Measurements from ENCODE around the gene OLFM1. TPM values are rescaled to one million over a fixed set of nuclear protein-coding genes. Genes with fewer than 3 reads are reported as not detected.

The OLFM1 gene
- total RNA-seq, 1 experiment from 2014 or later: 3.5 TPM

GRCh38 chr9:135131488-135131887 lies 44.0 kb downstream of the OLFM1 start:
- ChIA-PET RAD21 (ENCODE audit: low non-redundant PET in 1 of 2, low total read pairs in 2 of 2, uncharacterized antibody in 2 of 2, unreplicated experiment in 2 of 2) (no interaction called here), POLR2A (no interaction called here), CTCF (no interaction called here)
- H3K9me3 ChIP-seq (ENCODE audit: control insufficient read depth in 1 of 2, insufficient read depth in 1 of 2, low read depth in 1 of 2, low read length in 2 of 2): no peaks in the 10 kb centered on the region
- peaks cover 7 to 21% of the 10 kb centered on the region in 2 experiments; a peak in 3 of 4 replicates for H3K4me1 ChIP-seq (ENCODE audit: control insufficient read depth in 1 of 2, insufficient read depth in 2 of 2, low read length in 2 of 2)
- no peak overlapping the region for H2AFZ ChIP-seq (ENCODE audit: low read depth, low read length, poor library complexity, severe bottlenecking)
- H3K27ac ChIP-seq (ENCODE audit: low read depth, low read length): no peak overlapping the region
- no peaks in the 10 kb centered on the region for H3K79me2 ChIP-seq (ENCODE audit: insufficient read depth, low read length)
- DNase-seq (ENCODE audit: low read depth, low spot score) (no peak), ATAC-seq (no peak)
- H3K4me2 ChIP-seq (ENCODE audit: low read length): no peak overlapping the region
- no peaks in the 10 kb centered on the region for H3K36me3 ChIP-seq (ENCODE audit: control insufficient read depth in 1 of 2, insufficient read depth in 2 of 2, low read length in 2 of 2)
- H3K9ac ChIP-seq (ENCODE audit: low read length): no peak overlapping the region
- H3K27me3 ChIP-seq (ENCODE audit: insufficient read depth, low read length): no peaks in the 10 kb centered on the region
- intact Hi-C loops (cut with micrococcal nuclease): no loop called here
- no peaks in the 10 kb centered on the region for H3K9me2 ChIP-seq (ENCODE audit: insufficient read depth)
- TF ChIP-seq CBX3 (IDR thresholded peaks at IDR 0.05; ENCODE audit: low read depth): no peak
- no peak for TF ChIP-seq EZH2 (IDR thresholded peaks at IDR 0.05)
- no peak for TF ChIP-seq ZNF274 (IDR thresholded peaks at IDR 0.05; ENCODE audit: low read depth, low read length)
- TF ChIP-seq SP1 (IDR thresholded peaks at IDR 0.05; ENCODE audit: low read depth): no peak
- no peak for TF ChIP-seq ZFX (IDR thresholded peaks at IDR 0.05)
- TF ChIP-seq, protein P1, sequence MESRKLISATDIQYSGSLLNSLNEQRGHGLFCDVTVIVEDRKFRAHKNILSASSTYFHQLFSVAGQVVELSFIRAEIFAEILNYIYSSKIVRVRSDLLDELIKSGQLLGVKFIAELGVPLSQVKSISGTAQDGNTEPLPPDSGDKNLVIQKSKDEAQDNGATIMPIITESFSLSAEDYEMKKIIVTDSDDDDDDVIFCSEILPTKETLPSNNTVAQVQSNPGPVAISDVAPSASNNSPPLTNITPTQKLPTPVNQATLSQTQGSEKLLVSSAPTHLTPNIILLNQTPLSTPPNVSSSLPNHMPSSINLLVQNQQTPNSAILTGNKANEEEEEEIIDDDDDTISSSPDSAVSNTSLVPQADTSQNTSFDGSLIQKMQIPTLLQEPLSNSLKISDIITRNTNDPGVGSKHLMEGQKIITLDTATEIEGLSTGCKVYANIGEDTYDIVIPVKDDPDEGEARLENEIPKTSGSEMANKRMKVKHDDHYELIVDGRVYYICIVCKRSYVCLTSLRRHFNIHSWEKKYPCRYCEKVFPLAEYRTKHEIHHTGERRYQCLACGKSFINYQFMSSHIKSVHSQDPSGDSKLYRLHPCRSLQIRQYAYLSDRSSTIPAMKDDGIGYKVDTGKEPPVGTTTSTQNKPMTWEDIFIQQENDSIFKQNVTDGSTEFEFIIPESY (IDR thresholded peaks at IDR 0.05; ENCODE audit: extremely low read depth, insufficient replicate concordance, low read length): no peak
- TF ChIP-seq ELF1 (IDR thresholded peaks at IDR 0.05; ENCODE audit: borderline replicate concordance, low read depth): no peak
- BruUV-seq (replicated peaks): no TSS peak
- no peak overlapping the region for H3K4me3 ChIP-seq (replicated peaks in 1 of 2; ENCODE audit: low read depth in 1 of 2, low read length in 2 of 2)
- H4K20me1 ChIP-seq (ENCODE audit: insufficient read depth): no peaks in the 10 kb centered on the region

DNA sequence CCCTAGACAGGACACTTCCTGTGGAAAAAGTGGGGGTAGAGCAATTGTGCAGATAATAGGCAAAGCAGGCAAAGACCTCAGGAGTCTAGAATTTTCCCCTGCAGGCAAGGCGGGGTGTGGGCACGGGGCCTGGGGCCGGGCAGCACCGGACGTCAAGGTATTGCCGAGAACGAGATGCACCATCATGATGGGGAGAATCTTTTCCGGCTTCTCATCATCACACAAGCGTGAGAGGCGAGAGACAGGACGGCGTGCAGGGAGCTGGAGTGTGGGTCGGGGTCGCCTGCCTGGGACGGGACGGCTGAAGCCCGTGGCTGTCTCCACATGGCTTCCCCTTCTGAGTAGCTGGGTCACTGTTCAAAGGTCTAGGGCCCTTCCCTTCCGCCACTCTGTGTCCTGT lies 44.5 kb downstream of the OLFM1 start:
- Histone ChIP-seq H3K4me3 (replicated peaks in 1 of 2; ENCODE audit: low read depth in 1 of 2, low read length in 2 of 2) (no peak overlapping the region), H3K9me3 (ENCODE audit: control insufficient read depth in 1 of 2, insufficient read depth in 1 of 2, low read depth in 1 of 2, low read length in 2 of 2) (no peaks in the 10 kb centered on the region), H3K9ac (ENCODE audit: low read length) (no peak overlapping the region), H3K36me3 (ENCODE audit: control insufficient read depth in 1 of 2, insufficient read depth in 2 of 2, low read length in 2 of 2) (no peaks in the 10 kb centered on the region), H3K4me2 (ENCODE audit: low read length) (no peak overlapping the region), H2AFZ (ENCODE audit: low read depth, low read length, poor library complexity, severe bottlenecking) (no peak overlapping the region), H4K20me1 (ENCODE audit: insufficient read depth) (no peaks in the 10 kb centered on the region), H3K27me3 (ENCODE audit: insufficient read depth, low read length) (no peaks in the 10 kb centered on the region), H3K4me1 (ENCODE audit: control insufficient read depth in 1 of 2, insufficient read depth in 2 of 2, low read length in 2 of 2) (peaks cover 7 to 16% of the 10 kb centered on the region in 2 experiments; a peak in 3 of 4 replicates), H3K27ac (ENCODE audit: low read depth, low read length) (no peak overlapping the region), H3K9me2 (ENCODE audit: insufficient read depth) (no peaks in the 10 kb centered on the region), H3K79me2 (ENCODE audit: insufficient read depth, low read length) (no peaks in the 10 kb centered on the region)
- ChIA-PET CTCF (no interaction called here), RAD21 (ENCODE audit: low non-redundant PET in 1 of 2, low total read pairs in 2 of 2, uncharacterized antibody in 2 of 2, unreplicated experiment in 2 of 2) (no interaction called here), POLR2A (no interaction called here)
- TF ChIP-seq CBX3 (IDR thresholded peaks at IDR 0.05; ENCODE audit: low read depth) (no peak), EGR1 (IDR thresholded peaks at IDR 0.05; ENCODE audit: low read depth) (no peak), JUND (IDR thresholded peaks at IDR 0.05) (no peak), ATF3 (IDR thresholded peaks at IDR 0.05) (no peak), POLR2AphosphoS5 (IDR thresholded peaks at IDR 0.05; ENCODE audit: low read depth, low read length) (no peak), SIN3A (IDR thresholded peaks at IDR 0.05; ENCODE audit: low read depth) (no peak), EZH2 (IDR thresholded peaks at IDR 0.05) (no peak), FOSL1 (IDR thresholded peaks at IDR 0.05; ENCODE audit: low read depth) (no peak), ZNF274 (IDR thresholded peaks at IDR 0.05; ENCODE audit: low read depth, low read length) (no peak), EZH2phosphoT487 (IDR thresholded peaks at IDR 0.05; ENCODE audit: borderline replicate concordance) (no peak), CTCF (IDR thresholded peaks at IDR 0.05 in 2 of 3, conservative IDR thresholded peaks at IDR 0.05 in 1 of 3; ENCODE audit: borderline replicate concordance in 1 of 3, insufficient read depth in 1 of 3, low read depth in 2 of 3, low read length in 2 of 3) (no peak)
- TF ChIP-seq, protein P1 (IDR thresholded peaks at IDR 0.05; ENCODE audit: extremely low read depth, insufficient replicate concordance, low read length): no peak
- intact Hi-C loops (cut with micrococcal nuclease): no loop called here
- no TSS peak for BruUV-seq (replicated peaks)
- ATAC-seq: no peak
- DNase-seq (ENCODE audit: low read depth, low spot score): no peak
